Esophagus mucosa (tissue), 1 donor: ENCODE data around the gene NHS. TPM values are rescaled to one million over a fixed set of nuclear protein-coding genes. Genes with fewer than 3 reads are reported as not detected.

Experiments
- ATAC-seq: fragments of 200-7000 bp; cut with Tn5 transposase; one replicate; pipeline ENCODE4 v1.9.1; 2020
- total RNA-seq: library from RNA; stranded (reverse); gene quantifications from one replicate; pipeline ENCODE4 v1.2.4, GENCODE V29; 2023
- donor health status: DM: yes; HTN: yes; CAD: no.

The NHS gene
- 2.5 TPM for total RNA-seq

GRCh38 chrX:17374619-17375366 is at the start of gene NHS:
TSS of gene NHS (plus strand) at chrX:17375200. CDS start at chrX:17375758, 558 bp downstream.
- ATAC-seq: peak; percentile 82

- no peak for ATAC-seq
Observed at GRCh38 chrX:17328837-17329236, 46.2 kb upstream of the NHS start.

GRCh38 chrX:17336377-17336776 is 38.6 kb upstream of the NHS start:
- no peak for ATAC-seq

GRCh38 chrX:17355976-17356375 is 19.0 kb upstream of the NHS start:
- ATAC-seq: no peak

- peak; percentile 37 for ATAC-seq
Observed at GRCh38 chrX:17359500-17359899, 15.5 kb upstream of the NHS start.

GRCh38 chrX:17361620-17362019 is 13.4 kb upstream of the NHS start:
- no peak for ATAC-seq

GRCh38 chrX:17368002-17368401 is 7.0 kb upstream of the NHS start:
- ATAC-seq: no peak

GRCh38 chrX:17369309-17369708 is 5.7 kb upstream of the NHS start:
- no peak for ATAC-seq

- ATAC-seq: no peak
Observed at GRCh38 chrX:17370191-17370590, 4.8 kb upstream of the NHS start.

- no peak for ATAC-seq
Observed at GRCh38 chrX:17372052-17372451, 2.9 kb upstream of the NHS start.

GRCh38 chrX:17373337-17373736 is 1.7 kb upstream of the NHS start:
- no peak for ATAC-seq

- no peak for ATAC-seq
Observed at GRCh38 chrX:17375367-17375636, 302 bp downstream of the NHS start.

GRCh38 chrX:17375637-17376430 is 834 bp downstream of the NHS start:
- ATAC-seq: peak; percentile 12

GRCh38 chrX:17376431-17377077 is 1.6 kb downstream of the NHS start:
- peak; percentile 19 for ATAC-seq

GRCh38 chrX:17377091-17377717 is 2.2 kb downstream of the NHS start:
- ATAC-seq: peak; percentile 71

- no peak for ATAC-seq
Observed at GRCh38 chrX:17377795-17378194, 2.8 kb downstream of the NHS start.

- no peak for ATAC-seq
Observed at GRCh38 chrX:17380221-17380620, 5.2 kb downstream of the NHS start.

GRCh38 chrX:17390419-17390850 is 15.4 kb downstream of the NHS start:
- no peak for ATAC-seq

- ATAC-seq: no peak
Observed at GRCh38 chrX:17395154-17395553, 20.2 kb downstream of the NHS start.

- ATAC-seq: no peak
Observed at GRCh38 chrX:17397074-17397473, 22.1 kb downstream of the NHS start.

GRCh38 chrX:17403189-17403691 is 28.2 kb downstream of the NHS start:
- peak; percentile 22 for ATAC-seq

GRCh38 chrX:17403972-17404371 is 29.0 kb downstream of the NHS start:
- ATAC-seq: no peak
